GM20000 (cell line): ENCODE data around the gene DNAJC8.

Source experiments
- DNase-seq: peaks from one replicate; pipeline ENCODE4 v3.0.0; 2012; ENCODE audit warnings: low spot score
- TF ChIP-seq, protein P1 (sequence below): IDR thresholded peaks from 2 replicates; pipeline ENCODE4 v1.5.1; 2012; ENCODE audit warnings: mild to moderate bottlenecking, control low read depth; ENCODE audit errors: extremely low read depth, missing control alignments

DNAJC8 gene

DNA sequence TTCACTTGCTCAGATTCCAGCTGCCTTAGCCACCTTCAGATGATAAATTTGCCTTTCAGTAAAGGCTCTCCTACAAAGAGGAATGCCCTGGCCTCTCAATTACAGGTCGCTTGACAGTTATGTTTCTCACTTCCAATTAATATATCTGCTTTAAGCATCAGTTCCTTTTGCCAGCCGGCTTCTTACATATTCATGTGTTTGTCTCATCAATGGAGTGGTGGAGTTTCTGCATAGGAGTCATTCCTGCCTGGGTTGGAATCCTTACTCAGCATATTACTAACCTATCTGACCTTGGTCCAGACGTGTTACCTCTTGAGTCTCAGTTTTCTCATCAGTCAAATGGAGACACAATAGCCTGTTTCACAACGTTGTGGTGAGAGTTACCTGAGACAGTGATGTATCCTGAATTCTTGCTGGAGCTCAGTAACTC is 17.1 kb upstream of the DNAJC8 start:
- TF ChIP-seq, protein P1, sequence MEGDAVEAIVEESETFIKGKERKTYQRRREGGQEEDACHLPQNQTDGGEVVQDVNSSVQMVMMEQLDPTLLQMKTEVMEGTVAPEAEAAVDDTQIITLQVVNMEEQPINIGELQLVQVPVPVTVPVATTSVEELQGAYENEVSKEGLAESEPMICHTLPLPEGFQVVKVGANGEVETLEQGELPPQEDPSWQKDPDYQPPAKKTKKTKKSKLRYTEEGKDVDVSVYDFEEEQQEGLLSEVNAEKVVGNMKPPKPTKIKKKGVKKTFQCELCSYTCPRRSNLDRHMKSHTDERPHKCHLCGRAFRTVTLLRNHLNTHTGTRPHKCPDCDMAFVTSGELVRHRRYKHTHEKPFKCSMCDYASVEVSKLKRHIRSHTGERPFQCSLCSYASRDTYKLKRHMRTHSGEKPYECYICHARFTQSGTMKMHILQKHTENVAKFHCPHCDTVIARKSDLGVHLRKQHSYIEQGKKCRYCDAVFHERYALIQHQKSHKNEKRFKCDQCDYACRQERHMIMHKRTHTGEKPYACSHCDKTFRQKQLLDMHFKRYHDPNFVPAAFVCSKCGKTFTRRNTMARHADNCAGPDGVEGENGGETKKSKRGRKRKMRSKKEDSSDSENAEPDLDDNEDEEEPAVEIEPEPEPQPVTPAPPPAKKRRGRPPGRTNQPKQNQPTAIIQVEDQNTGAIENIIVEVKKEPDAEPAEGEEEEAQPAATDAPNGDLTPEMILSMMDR = no peak
- DNase-seq = no peak

DNA sequence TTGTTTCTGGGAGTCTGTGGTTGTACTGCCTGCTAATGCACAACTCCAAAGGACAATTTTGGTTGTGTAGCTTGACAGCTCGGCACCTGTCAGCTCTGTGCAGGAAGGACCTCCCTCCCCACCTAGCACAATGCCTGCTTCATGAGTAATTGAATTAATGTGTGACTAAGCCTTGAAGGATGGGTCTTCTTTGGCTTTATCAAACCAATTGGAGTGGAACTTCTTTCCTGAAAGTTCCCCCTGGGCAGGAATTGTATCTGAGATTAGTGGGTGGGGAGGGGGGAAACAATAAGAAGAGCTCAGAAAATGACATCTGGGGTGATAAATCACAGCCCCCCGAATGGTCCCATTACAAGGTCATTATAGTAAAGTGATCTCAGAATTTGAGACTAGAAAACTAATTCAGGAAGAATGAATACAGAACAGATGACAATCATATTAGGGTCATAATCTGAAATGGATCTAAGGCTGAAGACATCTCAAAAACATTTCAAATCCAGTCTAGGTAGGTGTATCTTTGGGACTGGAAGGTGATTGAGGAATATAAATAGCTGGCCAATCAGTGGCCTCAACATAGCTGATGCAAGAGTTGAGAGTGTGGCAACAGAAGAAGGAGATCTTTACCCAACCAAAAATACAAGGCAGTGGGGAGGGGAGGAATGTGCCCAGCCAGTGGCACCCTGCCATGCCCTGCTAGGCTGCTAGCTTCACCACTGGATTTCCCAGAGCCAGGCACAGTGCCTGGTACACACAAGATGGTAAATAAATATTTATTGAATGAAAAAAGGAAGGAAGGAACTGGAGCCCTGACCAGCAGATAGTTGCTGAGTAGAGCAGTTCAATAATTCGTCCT is 16.4 kb upstream of the DNAJC8 start:
- TF ChIP-seq, protein P1 = no peak
- DNase-seq = no peak

DNA sequence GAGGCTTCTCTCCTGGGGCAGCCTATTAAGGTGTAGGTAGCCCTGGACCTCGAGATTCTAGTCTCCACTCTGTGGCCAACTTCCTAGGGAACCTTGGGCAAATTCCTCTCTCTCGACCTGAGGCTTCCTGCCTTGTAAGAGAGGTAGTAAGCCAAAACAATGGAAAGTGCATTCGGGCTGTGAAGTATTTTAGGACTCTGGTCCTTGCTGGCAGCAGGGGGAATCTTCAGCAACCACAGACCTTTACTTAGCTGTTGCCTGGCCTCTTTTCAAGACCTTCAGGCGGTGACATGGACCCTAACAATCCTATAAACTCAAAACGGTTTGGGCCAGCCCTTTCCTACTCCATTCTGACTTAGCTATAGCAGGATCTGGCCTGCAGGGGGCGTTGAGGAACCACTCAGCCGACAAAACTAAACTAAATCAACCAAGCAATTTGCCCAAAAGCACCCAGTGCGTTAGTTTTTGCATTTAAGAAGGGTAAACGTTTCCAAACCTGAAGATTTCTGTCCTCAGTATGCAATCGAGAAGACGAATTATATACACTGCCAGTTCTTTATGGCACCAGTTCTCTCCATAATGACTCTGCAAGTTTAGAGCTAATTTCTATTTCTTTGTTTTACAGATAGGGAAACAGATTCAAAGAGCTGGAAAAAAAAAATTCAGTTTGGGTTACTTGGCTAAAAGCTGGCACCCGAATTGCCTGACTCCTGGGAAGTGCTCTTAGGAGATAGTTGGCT is 15.6 kb upstream of the DNAJC8 start:
- DNase-seq = peak; percentile 63
- TF ChIP-seq, protein P1 = peak; percentile 94

DNA sequence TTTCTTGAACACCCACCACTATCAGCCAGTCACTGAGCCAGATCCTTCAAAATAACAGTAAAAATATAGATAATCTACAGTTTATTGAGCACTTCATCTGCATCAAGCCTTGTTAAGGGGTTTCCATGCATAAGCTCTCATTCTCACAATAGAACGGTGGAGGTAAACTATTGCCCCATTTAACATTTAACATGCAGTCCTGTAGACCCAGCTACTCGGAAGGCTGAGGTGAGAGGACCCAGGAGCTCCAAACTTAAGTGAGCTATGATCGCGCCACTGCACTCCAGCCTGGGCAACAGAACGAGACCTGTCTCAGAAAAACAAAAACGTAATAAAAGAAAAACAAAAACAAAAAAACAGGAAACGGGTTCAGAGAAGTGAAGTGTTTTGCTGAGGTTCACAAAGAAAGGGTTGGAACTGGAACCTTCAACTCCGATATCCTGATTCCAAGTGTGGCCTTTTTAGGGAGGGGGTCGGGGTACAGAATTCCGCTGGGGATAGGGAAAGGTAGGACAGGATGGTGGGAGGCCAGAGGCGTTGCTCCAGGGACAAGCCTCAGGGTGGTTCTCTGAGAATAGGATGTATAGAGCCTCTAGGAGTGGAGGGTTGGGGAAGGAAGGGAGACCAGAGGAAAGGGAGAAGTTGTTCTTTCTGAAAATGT is 14.9 kb upstream of the DNAJC8 start:
- TF ChIP-seq, protein P1 = no peak
- DNase-seq = no peak

DNA sequence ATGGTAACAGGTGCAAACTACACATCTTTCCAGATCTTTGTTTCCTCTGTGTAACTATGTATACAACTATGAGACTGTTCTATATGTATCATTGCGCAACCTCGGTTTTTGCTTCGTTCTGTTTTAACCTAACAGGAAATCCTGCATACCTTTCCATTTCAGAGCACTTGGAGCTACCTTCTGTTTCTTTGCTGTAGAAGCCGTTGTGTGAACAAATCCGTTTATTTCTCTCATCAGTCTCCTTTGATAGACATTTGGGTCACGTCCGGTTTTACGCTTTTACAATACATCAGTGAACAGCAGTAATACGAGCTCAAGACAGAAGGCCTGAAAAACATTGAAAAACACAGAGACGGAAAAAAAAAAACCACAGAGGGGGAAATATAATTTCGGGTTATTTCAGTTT is 13.6 kb upstream of the DNAJC8 start:
- TF ChIP-seq, protein P1 = no peak
- no peak for DNase-seq

DNA sequence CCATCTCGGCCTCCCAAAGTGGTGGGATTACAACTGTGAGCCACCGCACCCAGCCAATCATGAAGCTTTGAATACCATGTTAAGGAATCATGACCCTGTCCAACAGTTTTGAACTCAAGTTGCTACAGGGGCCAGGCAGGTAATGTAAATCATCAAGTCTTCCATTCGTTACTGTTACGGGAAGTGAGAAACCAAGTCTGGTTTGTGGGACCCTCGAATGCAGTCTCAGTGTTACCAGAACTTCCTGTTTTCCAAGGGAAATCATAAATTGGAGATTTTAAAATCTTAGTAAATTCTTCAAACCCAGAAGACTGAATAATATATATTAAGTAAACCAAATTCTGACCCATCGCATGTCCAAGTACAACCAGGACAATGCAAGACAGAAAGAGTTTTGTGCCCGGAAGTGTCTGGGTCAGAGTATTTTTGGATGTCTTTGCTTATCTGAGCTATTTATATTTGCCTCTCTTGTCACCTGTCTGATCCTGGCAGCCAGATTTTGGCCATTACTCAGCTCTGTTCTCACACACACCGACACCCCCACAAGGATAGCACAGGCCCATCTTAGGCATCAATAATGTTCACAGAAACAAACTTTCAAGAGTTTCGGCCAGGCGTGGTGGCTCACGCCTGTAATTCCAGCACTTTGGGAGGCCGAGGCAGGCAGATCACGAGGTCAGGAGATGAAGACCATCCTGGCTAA is 11.9 kb upstream of the DNAJC8 start:
- peak; percentile 52 for DNase-seq

More for the DNA sequence above, 11.9 kb upstream of the DNAJC8 start:
- TF ChIP-seq, protein P1 = no peak
